Gastroesophageal sphincter (tissue), 4 donors: ENCODE measurements around the gene HERC2. TPM values are rescaled to one million over a fixed set of nuclear protein-coding genes. Genes with fewer than 3 reads are reported as not detected.
"Not testable (repeated sequence)": the region's sequence is repeated elsewhere in the genome, so short reads cannot be mapped to it uniquely, and the experiment has no call there.

ENCODE experiments used
- ATAC-seq: fragments of 150-250 bp; one replicate; pipeline ENCODE4 v1.9.1; 2016; ENCODE audit warnings: mild to moderate bottlenecking, moderate library complexity
- H3K27ac ChIP-seq, 4 donors: fragments of 200-600 bp; sonication (generic) in 3 of 4; 1 replicate in 3 of 4; 2 replicates in 1 of 4; pipeline ENCODE4 v1.5.1; 2016 to 2019
- H3K27me3 ChIP-seq: fragments of 200-600 bp; sonication (generic); one replicate; pipeline ENCODE4 v1.5.1; 2019
- H3K36me3 ChIP-seq, 2 donors: fragments of 200-600 bp; sonication (generic); one replicate each; pipeline ENCODE4 v1.5.1; 2019; ENCODE audit warnings: control low read depth in 1 of 2
- H3K4me1 ChIP-seq, 3 donors: fragments of 200-600 bp; sonication (generic); 1 replicate in 2 of 3; 2 replicates in 1 of 3; pipeline ENCODE4 v1.5.1; 2016 to 2019; ENCODE audit warnings: control low read depth in 2 of 3
- H3K4me3 ChIP-seq, 2 donors: fragments of 200-600 bp; sonication (generic); one replicate each; pipeline ENCODE4 v1.5.1; 2019; ENCODE audit warnings: mild to moderate bottlenecking in 1 of 2, moderate library complexity in 1 of 2
- H3K9me3 ChIP-seq, 3 donors: fragments of 200-600 bp; sonication (generic); one replicate each; pipeline ENCODE4 v1.5.1; 2017 to 2019; ENCODE audit warnings: control low read depth in 2 of 3
- CTCF ChIP-seq, 4 experiments: fragments of 200-600 bp in 2 of 4; fragments of 450-650 bp in 2 of 4; sonication (generic) in 1 of 4; IDR thresholded peaks; one replicate each; pipeline ENCODE4 v1.5.1; 2017 to 2019; ENCODE audit warnings: antibody characterized with exemption in 4 of 4, mild to moderate bottlenecking in 2 of 4, moderate library complexity in 2 of 4
- EP300 ChIP-seq: sonication (generic); formaldehyde crosslinking; IDR thresholded peaks from one replicate; pipeline ENCODE4 v1.6.1; 2017; ENCODE audit warnings: antibody characterized with exemption, mild to moderate bottlenecking
- POLR2A ChIP-seq, 2 donors: fragments of 450-650 bp; IDR thresholded peaks; one replicate each; pipeline ENCODE4 v1.6.1; 2017; ENCODE audit warnings: antibody characterized with exemption in 2 of 2, mild to moderate bottlenecking in 2 of 2, moderate library complexity in 1 of 2
- POLR2AphosphoS5 ChIP-seq: sonication (generic); formaldehyde crosslinking; IDR thresholded peaks from one replicate; pipeline ENCODE4 v1.6.1; 2017; ENCODE audit warnings: antibody characterized with exemption
- WGBS, 2 donors: methylation state at CpG; one replicate each; pipeline ENCODE4 v1.1.5; 2018; ENCODE audit warnings: low coverage in 1 of 2; 5-methylcytosine and 5-hydroxymethylcytosine counted together
- total RNA-seq, 4 donors: library from RNA; depleted of rRNA; stranded (reverse); fragments of >200 nt; gene quantifications; one replicate each; pipeline ENCODE4 v1.1.0, GENCODE V29; 2016

HERC2 gene
- total RNA-seq, 4 donors from 2014 or later: 38.6 to 94.6 (median 56.1) TPM

GRCh38 chr15:28208583-28208982, 113.4 kb downstream of the HERC2 start:
- Histone ChIP-seq H3K4me3 (no peak overlapping the region), H3K4me1 (no peaks in the 10 kb centered on the region), H3K36me3 (peaks cover 0 to 55% of the 10 kb centered on the region in 2 donors), H3K9me3 (no peaks in the 10 kb centered on the region), H3K27ac (no peak overlapping the region), H3K27me3 (no peaks in the 10 kb centered on the region)
- WGBS, 2 donors: 71 to 90% methylated on average over 1 to 5 of the region's 6 CpGs
- TF ChIP-seq POLR2A (IDR thresholded peaks at IDR 0.05): no peak
- no peak for TF ChIP-seq POLR2AphosphoS5
- no peak for TF ChIP-seq EP300
- TF ChIP-seq CTCF (IDR thresholded peaks at IDR 0.05): no peak
- no peak for ATAC-seq

GRCh38 chr15:28205640-28206039, 116.3 kb downstream of the HERC2 start:
- ATAC-seq: peak; percentile 48
- not testable (repeated sequence) for H3K27ac ChIP-seq, H3K9me3 ChIP-seq, H3K27me3 ChIP-seq, H3K4me3 ChIP-seq, H3K4me1 ChIP-seq
- no CpG with 5 or more reads among the region's 10 CpGs for WGBS, 2 donors
- H3K36me3 ChIP-seq: peaks cover 0 to 48% of the 10 kb centered on the region in 2 donors

DNA sequence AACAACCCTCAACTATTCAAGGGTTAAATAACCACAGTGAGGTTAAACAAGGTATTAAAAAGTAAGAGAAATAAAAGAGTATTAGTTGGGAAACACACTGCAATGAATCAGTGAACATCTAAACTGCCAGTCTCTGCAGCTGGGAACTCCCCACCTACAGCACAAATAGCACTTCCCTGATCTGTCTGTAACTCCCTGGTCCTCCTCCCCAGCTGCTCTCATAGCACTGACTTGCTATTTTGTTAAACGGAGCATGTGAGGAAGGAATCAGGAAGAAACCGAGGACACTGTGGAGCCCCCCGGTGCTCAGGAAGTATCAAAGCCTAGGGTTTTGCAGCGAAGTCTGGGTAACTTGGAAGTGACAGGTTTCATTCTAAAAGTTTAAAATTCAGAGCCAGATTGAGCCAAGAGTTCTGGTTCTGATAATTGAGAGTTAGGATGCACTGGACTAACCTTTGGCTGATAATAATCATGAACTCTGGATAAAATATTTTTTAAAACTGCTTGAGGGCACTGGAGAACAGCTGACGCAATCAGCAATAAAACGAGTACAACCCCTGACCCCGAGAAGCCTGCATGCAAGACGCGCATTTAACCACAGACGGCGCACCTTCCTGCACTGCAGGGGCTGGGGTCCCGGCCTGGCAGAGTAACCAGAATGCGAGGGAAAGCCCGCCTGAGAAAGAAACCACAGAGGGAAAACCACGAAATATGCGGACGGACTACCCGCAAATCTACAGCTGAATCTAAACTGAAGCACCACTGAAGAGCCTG, 118.7 kb downstream of the HERC2 start:
- ATAC-seq, H3K4me1 ChIP-seq, H3K9me3 ChIP-seq, H3K27me3 ChIP-seq, H3K27ac ChIP-seq, H3K4me3 ChIP-seq: not testable (repeated sequence)
- WGBS, 2 donors: 75 to 100% methylated on average over 2 to 3 of the region's 18 CpGs
- peaks cover 0 to 51% of the 10 kb centered on the region in 2 donors for H3K36me3 ChIP-seq

GRCh38 chr15:28202124-28202523, 119.9 kb downstream of the HERC2 start:
- H3K36me3 ChIP-seq: peaks cover 0 to 59% of the 10 kb centered on the region in 2 donors
- H3K9me3 ChIP-seq, H3K27me3 ChIP-seq, H3K27ac ChIP-seq, H3K4me3 ChIP-seq, ATAC-seq, H3K4me1 ChIP-seq: not testable (repeated sequence)
- WGBS, 2 donors: no CpG with 5 or more reads among the region's 23 CpGs

- ATAC-seq, H3K4me1 ChIP-seq, H3K9me3 ChIP-seq, H3K4me3 ChIP-seq, H3K27ac ChIP-seq, H3K27me3 ChIP-seq: not testable (repeated sequence)
- peaks cover 0 to 67% of the 10 kb centered on the region in 2 donors for H3K36me3 ChIP-seq
- WGBS, 2 donors: 93 to 100% methylated on average over 2 of the region's 2 CpGs
Measured at GRCh38 chr15:28198215-28198614, 123.8 kb downstream of the HERC2 start.

- H3K9me3 ChIP-seq, H3K4me1 ChIP-seq, H3K27me3 ChIP-seq, ATAC-seq, H3K4me3 ChIP-seq, H3K27ac ChIP-seq: not testable (repeated sequence)
- WGBS, 2 donors: 95% methylated on average over 2 of the region's 4 CpGs; no CpG with 5 or more reads in 1 of the 2 donors
- peaks cover 0 to 67% of the 10 kb centered on the region in 2 donors for H3K36me3 ChIP-seq
Measured at GRCh38 chr15:28197694-28198093, 124.3 kb downstream of the HERC2 start.

DNA sequence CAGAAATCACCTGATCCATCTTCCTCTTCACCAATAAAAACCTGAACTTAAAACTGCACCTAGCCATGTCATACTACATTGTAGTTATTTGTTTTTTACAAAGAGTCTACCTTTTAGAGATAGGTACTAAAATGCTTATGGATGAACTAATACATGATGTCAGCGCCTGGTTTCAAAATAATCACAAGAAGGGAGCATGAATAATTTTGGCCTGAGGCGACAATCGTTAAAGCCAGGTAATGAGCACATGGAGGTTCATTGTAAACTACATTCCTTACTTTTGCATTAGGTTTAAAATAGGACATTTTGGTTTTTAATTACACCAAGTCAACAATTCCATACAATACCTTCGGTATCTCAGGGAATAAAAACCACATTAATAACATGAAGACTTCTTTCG, 125.4 kb downstream of the HERC2 start:
- not testable (repeated sequence) for ATAC-seq, H3K27me3 ChIP-seq, H3K4me3 ChIP-seq, H3K27ac ChIP-seq, H3K9me3 ChIP-seq
- 97 to 100% methylated on average over 3 to 5 of the region's 5 CpGs for WGBS, 2 donors
- Histone ChIP-seq H3K36me3 (peaks cover 0 to 64% of the 10 kb centered on the region in 2 donors), H3K4me1 (peaks cover 0 to 13% (median 0%) of the 10 kb centered on the region in 3 donors)

GRCh38 chr15:28192772-28193171, 129.2 kb downstream of the HERC2 start:
- TF ChIP-seq EP300 (no peak), POLR2AphosphoS5 (no peak), POLR2A (IDR thresholded peaks at IDR 0.05) (no peak), CTCF (IDR thresholded peaks at IDR 0.05) (no peak)
- H3K4me3 ChIP-seq: no peak overlapping the region
- H3K27me3 ChIP-seq: no peaks in the 10 kb centered on the region
- H3K27ac ChIP-seq: no peak overlapping the region
- H3K36me3 ChIP-seq: peaks cover 0 to 67% of the 10 kb centered on the region in 2 donors
- no peaks in the 10 kb centered on the region for H3K9me3 ChIP-seq
- no peak for ATAC-seq
- H3K4me1 ChIP-seq: peaks cover 0 to 14% (median 0%) of the 10 kb centered on the region in 3 donors
- 100% methylated on average over 1 of the region's 1 CpG; no CpG with 5 or more reads in 1 of the 2 donors for WGBS, 2 donors
